Retinal pigment epithelial cell (primary cell): Measurements from ENCODE around the gene OFD1.

Experiments used
- DNase-seq: peaks from one replicate; pipeline ENCODE4 v3.0.0-alpha.2; 2010; ENCODE audit warnings: low read depth
- H3K4me3 ChIP-seq: 2 replicates; pipeline ENCODE4 v1.5.1; 2011; ENCODE audit warnings: mild to moderate bottlenecking, low read length, control low read depth, moderate library complexity
- CTCF ChIP-seq: conservative IDR thresholded peaks from 2 replicates; pipeline ENCODE4 v1.5.1; 2011; ENCODE audit warnings: low read depth, low read length, control low read depth, inconsistent platforms

The OFD1 gene

GRCh38 chrX:13754765-13755164 lies 20.2 kb downstream of the OFD1 start:
- DNase-seq, result no peak
- no peak for TF ChIP-seq CTCF
- H3K4me3 ChIP-seq, result no peak overlapping the region

GRCh38 chrX:13755254-13755653 lies 20.7 kb downstream of the OFD1 start:
- H3K4me3 ChIP-seq, result no peak overlapping the region
- TF ChIP-seq CTCF, result no peak
- DNase-seq, result no peak

- DNase-seq, result no peak
- no peak overlapping the region for H3K4me3 ChIP-seq
- TF ChIP-seq CTCF, result no peak
Observed at GRCh38 chrX:13756381-13756780, 21.8 kb downstream of the OFD1 start.

GRCh38 chrX:13759152-13759718 lies 24.7 kb downstream of the OFD1 start:
- TF ChIP-seq CTCF, result no peak
- H3K4me3 ChIP-seq, result no peak overlapping the region
- no peak for DNase-seq

- DNase-seq, result no peak
- H3K4me3 ChIP-seq, result no peak overlapping the region
- no peak for TF ChIP-seq CTCF
Observed at GRCh38 chrX:13760426-13760825, 25.9 kb downstream of the OFD1 start.

GRCh38 chrX:13761606-13762414 lies 27.3 kb downstream of the OFD1 start:
- no peak for TF ChIP-seq CTCF
- H3K4me3 ChIP-seq, result no peak overlapping the region
- DNase-seq, result no peak

- no peak overlapping the region for H3K4me3 ChIP-seq
- no peak for DNase-seq
- TF ChIP-seq CTCF, result no peak
Observed at GRCh38 chrX:13763489-13763888, 28.9 kb downstream of the OFD1 start.
